ENCODE data around the gene SMAD4. TPM values are rescaled to one million over a fixed set of nuclear protein-coding genes. Genes with fewer than 3 reads are reported as not detected.

Gene SMAD4
- total RNA-seq, 6 experiments from 2014 or later: 77.2 to 97.9 (median 84.0) TPM

- Mint-ChIP-seq H3K27ac (peak overlapping the region; percentile 73; the same call in 1 of the 2 replicates), H3K9me3 (peaks cover 9% of the 10 kb centered on the region), H3K4me1 (ENCODE audit: low read depth) (peaks cover 18% of the 10 kb centered on the region), H3K4me3 (no peak overlapping the region; the same call in 1 of the 2 replicates), H3K36me3 (ENCODE audit: low read depth) (peaks cover 65% of the 10 kb centered on the region), H3K27me3 (ENCODE audit: insufficient read depth) (no peaks in the 10 kb centered on the region; the same call in 1 of the 2 replicates)
- TF ChIP-seq CTCF (IDR thresholded peaks at IDR 0.05): no peak
- no peak for DNase-seq
These were observed 52.7 kb downstream of the SMAD4 start for GRCh38 chr18:51082571-51083267.

GRCh38 chr18:51083398-51083797 is 53.4 kb downstream of the SMAD4 start:
- Mint-ChIP-seq H3K9me3 (peaks cover 16% of the 10 kb centered on the region), H3K4me3 (no peak overlapping the region), H3K27me3 (ENCODE audit: insufficient read depth) (no peaks in the 10 kb centered on the region; the same call in 1 of the 2 replicates), H3K4me1 (ENCODE audit: low read depth) (peaks cover 14% of the 10 kb centered on the region), H3K36me3 (ENCODE audit: low read depth) (peaks cover 66% of the 10 kb centered on the region), H3K27ac (no peak overlapping the region; the same call in 1 of the 2 replicates)
- TF ChIP-seq CTCF (IDR thresholded peaks at IDR 0.05): no peak
- DNase-seq: no peak

- no peak for TF ChIP-seq CTCF (IDR thresholded peaks at IDR 0.05)
- DNase-seq: no peak
- H3K4me3 Mint-ChIP-seq: no peak overlapping the region
- H3K9me3 Mint-ChIP-seq: peaks cover 19% of the 10 kb centered on the region
- no peak overlapping the region for H3K27ac Mint-ChIP-seq
- no peaks in the 10 kb centered on the region for H3K4me1 Mint-ChIP-seq (ENCODE audit: low read depth)
- H3K36me3 Mint-ChIP-seq (ENCODE audit: low read depth): peaks cover 45% of the 10 kb centered on the region
- no peaks in the 10 kb centered on the region; the same call in 1 of the 2 replicates for H3K27me3 Mint-ChIP-seq (ENCODE audit: insufficient read depth)
These were observed 58.4 kb downstream of the SMAD4 start for GRCh38 chr18:51088410-51088809.

GRCh38 chr18:51089691-51090090 is 59.7 kb downstream of the SMAD4 start:
- Mint-ChIP-seq H3K9me3 (peaks cover 19% of the 10 kb centered on the region), H3K4me3 (no peak overlapping the region), H3K4me1 (ENCODE audit: low read depth) (no peaks in the 10 kb centered on the region), H3K27me3 (ENCODE audit: insufficient read depth) (no peaks in the 10 kb centered on the region; the same call in 1 of the 2 replicates), H3K36me3 (ENCODE audit: low read depth) (peaks cover 40% of the 10 kb centered on the region), H3K27ac (no peak overlapping the region)
- DNase-seq: no peak
- no peak for TF ChIP-seq CTCF (IDR thresholded peaks at IDR 0.05)

GRCh38 chr18:51091270-51091669 is 61.3 kb downstream of the SMAD4 start:
- Mint-ChIP-seq H3K27ac (no peak overlapping the region), H3K9me3 (peaks cover 19% of the 10 kb centered on the region), H3K36me3 (ENCODE audit: low read depth) (peaks cover 25% of the 10 kb centered on the region), H3K27me3 (ENCODE audit: insufficient read depth) (no peaks in the 10 kb centered on the region; the same call in 1 of the 2 replicates), H3K4me3 (no peak overlapping the region), H3K4me1 (ENCODE audit: low read depth) (no peaks in the 10 kb centered on the region)
- no peak for TF ChIP-seq CTCF (IDR thresholded peaks at IDR 0.05)
- DNase-seq: no peak
